Left ventricle myocardium inferior (tissue), 1 donor: ENCODE measurements around the gene NEDD4L. TPM values are rescaled to one million over a fixed set of nuclear protein-coding genes. Genes with fewer than 3 reads are reported as not detected.
A peak's percentile ranks its signal among the peaks of the same experiment; 100 is the strongest.

Experiments
- DNase-seq: peaks from one replicate; pipeline ENCODE4 v3.0.0-alpha.2; 2020
- H3K27ac ChIP-seq: fragments of 200-600 bp; replicated peaks from 2 replicates; pipeline ENCODE4 v1.8.0; 2021
- H3K27me3 ChIP-seq: fragments of 200-600 bp; 2 replicates; pipeline ENCODE4 v1.8.0; 2021; ENCODE audit warnings: low read depth
- H3K36me3 ChIP-seq: fragments of 200-600 bp; 2 replicates; pipeline ENCODE4 v1.8.0; 2021
- H3K4me1 ChIP-seq: fragments of 200-600 bp; 2 replicates; pipeline ENCODE4 v1.8.0; 2021
- H3K4me3 ChIP-seq: fragments of 200-600 bp; 2 replicates; pipeline ENCODE4 v1.8.0; 2021; ENCODE audit warnings: mild to moderate bottlenecking, moderate library complexity
- H3K9me3 ChIP-seq: fragments of 200-600 bp; replicated peaks from 2 replicates; pipeline ENCODE4 v1.8.0; 2021
- intact Hi-C: fragments of 100-400 bp; cut with micrococcal nuclease; formaldehyde crosslinking; loops from one replicate; pipeline ENCODE4 v1.11.0; 2022
- total RNA-seq: library from RNA; stranded (reverse); fragmentation: NEBNext Ultra II Directional; extraction: Animal tissue kit (Norgen Biotek cat#: 25700); gene quantifications from one replicate; pipeline ENCODE4 v1.2.1, GENCODE V29; 2021
- TF ChIP-seq, protein P1 (sequence below): fragments of 200-600 bp; IDR thresholded peaks from 2 replicates; pipeline ENCODE4 v1.8.0; 2021; ENCODE audit warnings: antibody characterized with exemption, mild to moderate bottlenecking, borderline replicate concordance
- donor health status: DM: no; HTN: yes; CAD: no; lungs with severe emphysema.

The NEDD4L gene
- total RNA-seq, 1 donor from 2014 or later, result 45.8 TPM

DNA sequence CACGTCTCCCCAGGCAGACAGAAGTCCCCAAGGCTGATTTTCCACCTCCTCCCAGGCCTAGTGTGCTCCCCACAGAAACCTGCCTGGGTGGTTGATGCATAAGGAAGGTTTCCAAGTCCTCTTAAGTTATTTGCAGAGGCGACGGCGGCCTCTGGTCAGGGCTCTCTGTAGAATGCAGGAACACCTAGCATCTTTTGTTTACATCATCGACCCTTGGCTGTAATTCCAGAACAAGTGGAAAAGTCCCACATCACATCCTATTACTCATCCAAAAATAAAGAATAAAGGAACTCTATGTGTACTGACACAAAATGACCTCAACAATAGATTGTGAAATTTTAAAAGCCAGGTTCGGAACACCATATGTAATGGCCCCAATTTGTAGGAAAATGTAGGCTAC, 373.7 kb downstream of the NEDD4L start:
- peak overlapping the region; percentile 38 for H3K27ac ChIP-seq
- H3K4me3 ChIP-seq, result no peak overlapping the region
- H3K36me3 ChIP-seq, result no peaks in the 10 kb centered on the region
- peaks cover 10% of the 10 kb centered on the region for H3K27me3 ChIP-seq
- intact Hi-C loops, result no loop called here
- no peaks in the 10 kb centered on the region for H3K9me3 ChIP-seq
- TF ChIP-seq, protein P1, sequence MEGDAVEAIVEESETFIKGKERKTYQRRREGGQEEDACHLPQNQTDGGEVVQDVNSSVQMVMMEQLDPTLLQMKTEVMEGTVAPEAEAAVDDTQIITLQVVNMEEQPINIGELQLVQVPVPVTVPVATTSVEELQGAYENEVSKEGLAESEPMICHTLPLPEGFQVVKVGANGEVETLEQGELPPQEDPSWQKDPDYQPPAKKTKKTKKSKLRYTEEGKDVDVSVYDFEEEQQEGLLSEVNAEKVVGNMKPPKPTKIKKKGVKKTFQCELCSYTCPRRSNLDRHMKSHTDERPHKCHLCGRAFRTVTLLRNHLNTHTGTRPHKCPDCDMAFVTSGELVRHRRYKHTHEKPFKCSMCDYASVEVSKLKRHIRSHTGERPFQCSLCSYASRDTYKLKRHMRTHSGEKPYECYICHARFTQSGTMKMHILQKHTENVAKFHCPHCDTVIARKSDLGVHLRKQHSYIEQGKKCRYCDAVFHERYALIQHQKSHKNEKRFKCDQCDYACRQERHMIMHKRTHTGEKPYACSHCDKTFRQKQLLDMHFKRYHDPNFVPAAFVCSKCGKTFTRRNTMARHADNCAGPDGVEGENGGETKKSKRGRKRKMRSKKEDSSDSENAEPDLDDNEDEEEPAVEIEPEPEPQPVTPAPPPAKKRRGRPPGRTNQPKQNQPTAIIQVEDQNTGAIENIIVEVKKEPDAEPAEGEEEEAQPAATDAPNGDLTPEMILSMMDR, result no peak
- peaks cover 6% of the 10 kb centered on the region for H3K4me1 ChIP-seq
- DNase-seq, result no peak

DNA sequence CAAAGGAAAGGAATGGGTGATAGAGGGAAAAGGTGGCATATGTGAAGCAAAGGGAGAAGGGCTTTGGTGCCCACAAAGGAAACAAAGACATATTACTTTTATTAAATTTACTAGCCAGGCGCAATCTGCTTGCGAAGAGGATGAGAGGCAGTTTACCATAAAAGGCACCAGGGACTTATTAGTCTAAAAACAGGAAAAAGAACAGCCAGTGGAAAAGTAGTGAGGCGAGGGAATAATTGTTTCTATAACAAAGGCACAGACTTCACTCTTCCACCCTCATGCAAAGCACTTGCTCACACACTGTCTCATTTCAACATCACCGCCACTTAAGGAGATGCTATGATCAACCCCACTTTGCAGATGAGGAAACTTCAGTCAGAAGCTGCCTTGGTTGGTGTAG, 374.3 kb downstream of the NEDD4L start:
- H3K4me3 ChIP-seq, result no peak overlapping the region
- H3K36me3 ChIP-seq, result no peaks in the 10 kb centered on the region
- peaks cover 6% of the 10 kb centered on the region for H3K4me1 ChIP-seq
- no peaks in the 10 kb centered on the region for H3K9me3 ChIP-seq
- no peak overlapping the region for H3K27ac ChIP-seq
- intact Hi-C loops, result no loop called here
- TF ChIP-seq, protein P1, result no peak
- peaks cover 10% of the 10 kb centered on the region for H3K27me3 ChIP-seq
- no peak for DNase-seq

DNA sequence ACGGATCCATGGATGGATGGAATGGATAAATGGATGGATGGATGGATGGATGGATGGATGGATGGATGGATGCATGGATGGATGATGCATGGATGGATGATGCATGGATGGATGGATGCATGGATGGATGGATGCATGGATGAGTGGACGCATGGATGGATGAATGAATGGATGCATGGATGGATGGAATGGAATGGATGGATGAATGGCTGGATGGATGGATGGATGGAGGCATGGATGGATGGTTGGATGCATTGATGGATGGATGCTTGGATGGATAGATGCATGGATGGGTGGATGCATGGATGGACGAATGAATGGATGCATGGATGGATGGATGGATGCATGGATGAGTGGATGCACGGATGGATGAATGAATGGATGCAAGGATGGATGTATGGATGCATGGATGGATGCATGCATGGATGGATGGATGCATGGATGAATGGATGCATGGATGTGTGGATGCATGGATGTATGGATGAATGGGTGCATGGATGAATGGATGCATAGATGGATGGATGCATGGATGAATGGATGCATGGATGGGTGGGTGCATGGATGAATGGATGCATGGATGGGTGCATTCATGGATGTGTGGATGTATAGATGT, 375.7 kb downstream of the NEDD4L start:
- Histone ChIP-seq H3K9me3 (no peaks in the 10 kb centered on the region), H3K4me3 (no peak overlapping the region), H3K36me3 (no peaks in the 10 kb centered on the region), H3K27ac (no peak overlapping the region), H3K27me3 (peaks cover 7% of the 10 kb centered on the region), H3K4me1 (peaks cover 6% of the 10 kb centered on the region)
- intact Hi-C loops, result no loop called here
- TF ChIP-seq, protein P1, result no peak
- DNase-seq, result no peak

DNA sequence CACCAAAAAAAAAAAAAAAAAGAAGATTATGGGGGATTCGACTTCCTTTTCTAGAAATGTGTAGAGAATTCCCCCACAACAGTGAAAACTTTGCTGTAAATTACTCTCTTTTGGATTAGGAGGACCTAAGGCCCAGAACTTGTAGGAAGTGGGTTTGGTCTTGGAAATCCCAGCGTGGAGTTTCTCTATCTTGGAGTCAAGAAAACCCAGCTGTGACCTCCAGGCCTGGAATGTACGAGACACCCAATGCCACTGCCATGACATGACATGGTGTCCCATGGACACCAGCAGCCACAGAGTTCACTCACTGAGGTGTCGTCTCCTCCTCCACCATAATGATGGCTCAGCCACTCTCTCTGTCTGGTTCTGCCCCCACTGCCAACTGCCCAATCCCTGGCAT, 382.6 kb downstream of the NEDD4L start:
- no peaks in the 10 kb centered on the region for H3K27me3 ChIP-seq
- DNase-seq, result no peak
- H3K4me3 ChIP-seq, result no peak overlapping the region
- no peaks in the 10 kb centered on the region for H3K36me3 ChIP-seq
- H3K4me1 ChIP-seq, result no peaks in the 10 kb centered on the region
- TF ChIP-seq, protein P1, result no peak
- H3K27ac ChIP-seq, result no peak overlapping the region
- intact Hi-C loops, result no loop called here
- H3K9me3 ChIP-seq, result no peaks in the 10 kb centered on the region

DNA sequence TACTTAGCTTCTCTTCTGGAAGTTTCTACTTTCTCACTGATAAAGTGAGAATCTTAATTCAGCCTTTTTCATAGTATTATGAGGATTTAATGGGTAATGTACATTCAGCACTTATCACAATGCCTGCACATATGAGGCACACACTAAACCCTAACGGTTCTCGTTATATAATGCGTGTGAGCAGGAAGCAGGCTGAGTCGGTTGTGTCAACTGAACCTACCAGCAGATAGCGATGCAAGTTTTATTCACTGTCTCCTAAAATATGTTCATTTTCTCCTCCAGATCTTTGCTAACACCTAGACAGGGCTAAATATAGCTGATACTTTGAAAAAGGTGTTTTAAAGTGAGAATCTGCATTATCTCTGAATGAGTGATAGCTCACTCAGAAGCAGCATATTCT, 383.3 kb downstream of the NEDD4L start:
- DNase-seq, result no peak
- H3K9me3 ChIP-seq, result no peaks in the 10 kb centered on the region
- H3K27me3 ChIP-seq, result no peaks in the 10 kb centered on the region
- TF ChIP-seq, protein P1, result no peak
- intact Hi-C loops, result no loop called here
- H3K4me3 ChIP-seq, result no peak overlapping the region
- H3K36me3 ChIP-seq, result no peaks in the 10 kb centered on the region
- no peak overlapping the region for H3K27ac ChIP-seq
- H3K4me1 ChIP-seq, result no peaks in the 10 kb centered on the region
